GM19468 (cell line): Measurements from ENCODE around the gene CD248.
"Not testable (repeated sequence)": the region's sequence is repeated elsewhere in the genome, so short reads cannot be mapped to it uniquely, and the experiment has no call there.

Experiments used
- ATAC-seq: cut with Tn5 transposase; IDR thresholded peaks from one replicate; pipeline ENCODE4 v1.9.1; 2021; ENCODE audit warnings: mild to moderate bottlenecking, moderate library complexity, moderate number of reproducible peaks; ENCODE audit not compliant: unreplicated experiment; ENCODE audit errors: extremely low read depth

Gene CD248

DNA sequence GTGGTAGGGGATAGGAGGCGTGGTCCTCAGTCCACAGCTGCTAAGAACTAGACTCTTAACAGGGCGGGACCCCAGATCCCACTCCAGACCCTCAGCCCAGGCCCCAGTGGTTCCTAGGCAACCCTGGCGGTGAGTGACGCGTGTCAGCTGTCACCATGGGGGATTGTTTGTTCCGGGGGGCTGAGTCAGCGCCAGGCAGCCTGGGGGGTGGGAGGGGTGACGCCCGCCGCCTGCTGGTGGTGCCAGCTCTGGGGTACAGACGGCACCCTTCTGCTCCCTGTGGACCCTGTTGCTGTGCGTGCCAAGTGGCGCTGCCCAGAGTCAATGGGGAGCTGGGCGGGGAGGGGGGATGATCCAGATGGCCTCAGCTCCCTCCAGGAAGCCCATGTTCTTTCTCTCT is 36.4 kb downstream of the CD248 start:
- ATAC-seq: no peak

DNA sequence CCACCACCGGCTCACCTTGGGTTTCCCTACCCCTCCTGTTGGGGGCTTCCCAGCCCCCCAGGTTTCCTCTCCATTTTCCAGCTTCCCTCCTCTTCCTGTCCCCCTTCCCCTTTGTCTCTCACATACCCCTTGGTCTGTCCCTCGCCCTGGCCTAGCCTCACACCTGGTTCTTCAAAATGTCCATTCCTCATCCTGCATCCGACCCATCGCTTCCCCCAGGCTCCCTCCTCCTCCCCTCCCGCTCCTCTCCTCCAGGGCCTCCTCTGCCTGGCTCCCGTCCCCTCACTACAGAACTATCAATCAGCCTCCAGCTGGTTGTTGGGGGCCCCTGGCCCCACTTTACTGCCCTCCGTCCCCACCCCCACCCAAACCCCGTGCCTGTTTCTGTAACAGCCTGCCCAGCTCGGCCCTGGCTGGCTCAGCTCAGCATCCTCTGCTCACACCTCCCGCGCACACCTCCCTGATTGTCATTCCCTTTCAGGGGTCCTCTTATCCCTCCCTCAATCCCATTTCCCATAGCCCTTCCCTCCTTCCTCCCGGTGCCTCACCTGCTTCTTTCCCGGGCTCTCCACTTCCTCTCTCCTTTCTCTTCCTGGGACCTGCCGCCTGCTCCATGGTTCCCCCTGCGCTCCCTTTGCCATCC is 37.6 kb downstream of the CD248 start:
- ATAC-seq: no peak

DNA sequence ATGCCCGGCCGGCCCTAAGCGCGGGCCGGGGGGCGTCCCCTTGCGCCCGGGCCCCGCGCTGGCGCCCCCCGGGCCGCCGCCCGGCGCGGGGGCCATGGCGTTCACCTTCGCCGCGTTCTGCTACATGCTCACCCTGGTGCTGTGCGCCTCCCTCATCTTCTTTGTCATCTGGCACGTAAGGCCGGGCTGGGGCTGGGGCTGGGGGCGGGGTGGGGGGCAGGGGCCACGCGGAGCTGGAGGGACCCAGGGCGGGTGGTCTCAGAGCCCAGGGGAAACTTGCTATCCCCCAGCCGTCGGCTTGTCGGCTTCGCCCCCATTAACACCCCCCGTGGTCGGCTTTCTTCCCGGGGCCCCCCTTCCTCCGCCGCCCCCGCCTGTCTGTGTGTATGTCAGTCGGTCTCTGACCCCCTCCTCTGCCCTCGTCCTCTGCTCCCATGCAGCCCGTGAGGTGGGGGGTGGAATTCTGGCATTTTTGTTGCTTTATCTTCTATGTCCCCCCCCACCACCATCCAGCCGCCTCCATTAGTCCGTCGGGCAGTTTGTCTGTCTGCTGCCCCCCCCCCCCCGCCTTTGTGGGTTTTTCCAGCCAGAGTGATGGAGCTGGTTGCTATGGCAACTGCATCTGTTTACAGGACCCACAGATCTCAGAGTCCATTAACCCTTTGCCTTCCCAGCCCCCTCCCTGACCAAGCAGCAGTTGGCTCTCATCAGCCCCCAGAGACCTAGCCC is 38.3 kb downstream of the CD248 start:
- ATAC-seq: no peak

DNA sequence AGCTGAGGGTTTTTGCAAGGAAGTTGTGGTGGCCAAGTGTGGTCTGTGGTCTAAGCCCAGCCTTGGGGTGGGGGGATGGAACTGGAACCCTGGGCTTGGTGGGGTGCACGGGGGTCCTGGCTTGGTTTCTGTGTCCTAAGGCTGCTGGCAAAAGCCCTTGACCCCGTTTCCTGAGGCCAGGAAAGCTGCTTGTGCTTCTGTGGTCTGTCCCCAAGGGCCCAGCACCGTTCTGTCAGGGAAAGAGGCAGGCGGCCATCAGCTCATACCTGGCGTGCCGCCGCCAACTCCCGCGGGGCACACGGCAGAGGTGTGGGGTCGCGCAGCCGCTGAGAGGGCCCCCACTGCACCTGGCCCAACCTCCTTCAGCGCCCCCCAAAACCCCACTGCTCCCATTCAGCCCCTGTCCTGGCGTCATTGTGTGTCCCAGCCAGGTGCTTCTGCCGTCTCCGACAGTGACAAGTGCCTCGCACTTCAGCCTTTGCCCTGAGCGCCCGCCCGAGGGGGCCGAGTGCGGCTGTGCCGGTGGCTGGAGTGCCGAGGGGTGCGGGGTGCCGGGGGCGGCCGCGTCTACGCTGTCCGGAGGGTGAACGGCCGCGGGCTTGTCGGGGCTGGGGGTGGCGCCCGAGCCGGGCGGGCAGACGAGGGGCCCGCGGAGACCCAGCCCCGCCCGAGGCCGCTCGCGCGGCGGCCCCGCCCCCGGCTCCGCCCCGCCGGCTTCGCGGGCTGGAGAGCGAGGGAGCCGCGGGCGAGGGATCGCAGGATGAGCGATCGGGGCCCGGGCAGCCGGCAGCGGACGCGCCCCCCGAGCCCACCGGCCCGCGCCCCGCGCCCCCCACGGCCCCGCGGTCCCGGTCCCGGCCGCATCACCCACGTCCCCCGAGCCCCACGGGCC is 39.1 kb downstream of the CD248 start, which contains the start of gene CNIH2:
CNIH2 (plus strand) TSS at position 705 of the 892 bp plus-strand sequence. CDS start 282 bp downstream, outside the sequence.
- no peak for ATAC-seq

DNA sequence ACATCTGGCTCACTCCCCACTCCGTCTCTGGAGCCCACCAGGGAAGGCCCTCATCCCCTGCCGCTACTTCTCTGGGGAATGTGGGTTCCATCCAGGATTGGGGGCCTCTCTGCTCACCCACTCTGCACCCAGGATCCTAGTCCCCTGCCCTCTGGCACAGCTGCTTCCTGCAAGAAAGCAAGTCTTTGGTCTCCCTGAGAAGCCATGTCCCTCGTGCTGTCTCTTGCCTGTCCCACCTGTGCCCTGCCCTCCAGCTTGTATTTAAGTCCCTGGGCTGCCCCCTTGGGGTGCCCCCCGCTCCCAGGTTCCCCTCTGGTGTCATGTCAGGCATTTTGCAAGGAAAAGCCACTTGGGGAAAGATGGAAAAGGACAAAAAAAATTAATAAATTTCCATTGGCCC is 39.8 kb downstream of the CD248 start:
- ATAC-seq: not testable (repeated sequence)

DNA sequence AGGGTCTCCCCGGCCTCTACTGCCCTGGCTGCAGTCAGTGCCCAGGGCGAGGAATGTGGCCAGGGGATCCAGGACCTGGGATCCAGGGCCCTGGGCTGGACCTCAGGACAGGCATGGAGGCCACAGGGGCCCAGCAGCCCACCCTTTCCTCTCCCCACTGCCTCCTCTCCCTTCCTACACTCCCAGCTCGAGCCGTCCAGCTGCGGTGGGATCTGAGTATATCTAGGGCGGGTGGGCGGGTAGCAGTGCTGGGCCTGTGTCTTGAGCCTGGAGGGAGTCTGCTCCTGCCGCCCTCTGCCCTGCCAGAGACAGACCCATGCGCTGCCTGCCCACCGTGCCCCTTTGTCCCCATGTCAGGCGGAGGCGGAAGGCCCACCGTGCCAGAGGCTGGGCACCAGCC is 40.2 kb downstream of the CD248 start:
- ATAC-seq: not testable (repeated sequence)

DNA sequence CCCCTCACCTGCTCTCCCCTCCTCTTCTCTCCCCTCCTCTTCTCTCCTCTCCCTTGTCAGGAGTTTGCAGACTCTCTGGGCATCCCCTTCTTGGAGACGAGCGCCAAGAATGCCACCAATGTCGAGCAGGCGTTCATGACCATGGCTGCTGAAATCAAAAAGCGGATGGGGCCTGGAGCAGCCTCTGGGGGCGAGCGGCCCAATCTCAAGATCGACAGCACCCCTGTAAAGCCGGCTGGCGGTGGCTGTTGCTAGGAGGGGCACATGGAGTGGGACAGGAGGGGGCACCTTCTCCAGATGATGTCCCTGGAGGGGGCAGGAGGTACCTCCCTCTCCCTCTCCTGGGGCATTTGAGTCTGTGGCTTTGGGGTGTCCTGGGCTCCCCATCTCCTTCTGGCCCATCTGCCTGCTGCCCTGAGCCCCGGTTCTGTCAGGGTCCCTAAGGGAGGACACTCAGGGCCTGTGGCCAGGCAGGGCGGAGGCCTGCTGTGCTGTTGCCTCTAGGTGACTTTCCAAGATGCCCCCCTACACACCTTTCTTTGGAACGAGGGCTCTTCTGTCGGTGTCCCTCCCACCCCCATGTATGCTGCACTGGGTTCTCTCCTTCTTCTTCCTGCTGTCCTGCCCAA is 40.7 kb downstream of the CD248 start:
- no peak for ATAC-seq

DNA sequence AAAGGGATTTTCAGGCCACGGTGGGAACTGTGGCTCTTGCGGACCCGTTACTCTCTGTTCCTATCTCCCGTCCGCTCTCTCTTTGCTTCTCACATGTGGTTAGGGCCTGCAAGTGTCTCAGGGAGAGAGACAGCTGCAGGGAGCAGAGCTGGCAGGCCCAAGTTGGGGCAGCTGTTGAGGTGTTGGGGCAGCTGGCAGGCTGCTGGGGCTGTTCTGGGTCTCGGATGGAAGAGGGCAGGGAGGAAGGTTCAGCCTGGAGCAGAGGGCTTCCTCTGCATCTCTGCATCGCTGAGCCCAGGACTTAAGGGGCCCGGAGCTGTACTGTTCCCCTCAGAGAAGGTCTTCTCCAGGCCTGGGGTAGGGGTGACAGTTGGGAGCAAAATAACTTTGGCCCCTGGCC is 41.4 kb downstream of the CD248 start:
- no peak for ATAC-seq

DNA sequence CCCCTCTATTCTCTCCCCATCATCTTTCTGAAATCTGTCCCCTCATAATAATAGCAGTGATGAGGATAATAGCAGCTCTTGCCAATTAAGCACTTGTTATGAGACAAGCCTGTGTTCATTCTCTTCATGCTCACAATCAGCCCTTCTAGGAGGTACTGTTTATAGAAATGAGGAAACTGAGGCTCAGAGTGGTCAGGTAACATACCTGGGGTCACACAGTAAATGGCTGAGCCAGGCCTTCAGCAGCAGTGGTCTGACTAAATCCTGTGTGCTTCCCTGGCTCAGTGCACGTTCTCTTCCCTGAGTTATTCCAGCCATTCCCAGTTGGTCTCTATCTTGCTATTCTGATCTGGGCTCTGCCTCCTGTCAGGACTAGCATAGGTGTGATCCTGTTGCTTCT is 42.6 kb downstream of the CD248 start:
- no peak for ATAC-seq

DNA sequence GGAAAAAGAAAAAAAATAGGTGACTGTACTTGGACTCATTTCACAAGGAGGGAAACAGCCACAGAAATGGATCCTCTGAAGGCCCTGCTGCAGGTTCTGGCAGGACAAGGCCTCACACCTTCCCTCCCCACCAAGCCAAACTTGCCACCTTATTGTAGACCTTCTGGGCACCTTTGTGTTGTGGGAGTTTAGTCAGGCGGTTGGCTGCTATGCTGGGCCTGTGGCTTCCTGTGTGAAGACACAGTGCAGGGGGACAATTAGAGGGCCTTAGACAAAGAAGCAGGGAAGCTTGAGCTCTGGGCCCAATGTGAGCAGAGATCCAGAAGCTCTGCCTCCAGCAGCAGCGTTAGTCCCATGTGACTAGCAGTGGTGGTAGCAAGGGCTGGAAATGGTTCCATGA is 44.2 kb downstream of the CD248 start:
- no peak for ATAC-seq

DNA sequence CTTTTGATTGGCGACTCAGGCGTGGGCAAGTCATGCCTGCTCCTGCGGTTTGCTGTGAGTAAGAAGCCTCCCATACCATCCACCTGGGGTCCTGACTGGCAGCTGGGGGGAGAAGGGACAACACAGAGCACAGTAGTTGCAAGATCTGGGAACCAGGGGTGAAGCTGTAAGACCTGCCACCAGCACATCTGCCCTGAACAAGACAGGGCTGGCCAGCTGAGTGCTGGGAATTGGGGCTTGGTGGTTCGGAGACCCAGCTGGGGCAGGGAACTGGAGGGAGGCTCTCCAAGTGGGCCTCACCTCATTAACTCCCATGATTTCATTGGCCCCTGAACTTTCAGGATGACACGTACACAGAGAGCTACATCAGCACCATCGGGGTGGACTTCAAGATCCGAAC is 45.0 kb downstream of the CD248 start:
- no peak for ATAC-seq

DNA sequence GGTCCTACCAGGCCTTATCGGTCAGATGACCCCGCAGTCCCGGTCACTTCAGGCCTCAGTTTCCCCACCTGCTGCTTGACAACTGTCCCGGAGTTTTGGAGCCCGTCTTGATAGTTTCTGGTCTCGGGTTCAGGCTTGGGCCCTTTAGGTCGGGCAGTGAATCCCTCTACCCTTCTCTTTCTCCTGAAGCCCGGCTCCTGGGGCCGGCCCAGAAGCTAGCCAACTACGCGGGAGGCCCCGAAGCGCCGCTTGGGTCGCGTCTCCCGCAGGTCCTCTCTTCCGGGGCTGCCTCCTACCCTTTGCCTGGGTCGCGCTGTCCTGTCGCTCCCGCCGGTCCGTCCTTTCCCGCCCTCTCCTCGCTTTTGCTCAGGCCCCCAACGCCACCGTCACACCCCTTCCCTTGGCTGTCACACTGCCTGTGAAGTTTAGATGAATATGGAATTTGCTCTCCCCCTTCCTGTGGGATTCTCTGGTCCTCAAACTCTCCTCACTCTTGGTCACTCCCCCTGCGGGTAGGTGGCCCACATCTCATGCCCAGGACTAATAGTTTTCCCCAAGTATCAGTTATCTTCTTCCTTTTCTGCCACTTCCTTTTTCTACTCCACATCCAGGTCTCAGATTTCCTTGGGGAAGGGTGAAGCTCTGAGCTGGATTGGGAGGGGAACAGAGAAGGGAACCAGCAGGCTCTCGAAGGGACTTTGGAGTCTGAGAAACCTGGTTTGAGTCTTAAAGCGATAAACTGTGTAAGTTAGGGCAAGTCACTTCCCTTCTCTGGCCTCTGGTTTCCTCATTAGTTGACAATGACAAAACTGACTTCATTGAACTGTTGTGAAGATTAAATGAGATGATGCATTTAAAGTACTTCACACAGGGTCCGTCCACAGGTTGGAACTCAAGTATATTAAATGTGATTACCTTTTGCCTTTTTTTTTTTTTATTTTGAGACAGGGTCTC is 47.6 kb downstream of the CD248 start:
- no peak for ATAC-seq

DNA sequence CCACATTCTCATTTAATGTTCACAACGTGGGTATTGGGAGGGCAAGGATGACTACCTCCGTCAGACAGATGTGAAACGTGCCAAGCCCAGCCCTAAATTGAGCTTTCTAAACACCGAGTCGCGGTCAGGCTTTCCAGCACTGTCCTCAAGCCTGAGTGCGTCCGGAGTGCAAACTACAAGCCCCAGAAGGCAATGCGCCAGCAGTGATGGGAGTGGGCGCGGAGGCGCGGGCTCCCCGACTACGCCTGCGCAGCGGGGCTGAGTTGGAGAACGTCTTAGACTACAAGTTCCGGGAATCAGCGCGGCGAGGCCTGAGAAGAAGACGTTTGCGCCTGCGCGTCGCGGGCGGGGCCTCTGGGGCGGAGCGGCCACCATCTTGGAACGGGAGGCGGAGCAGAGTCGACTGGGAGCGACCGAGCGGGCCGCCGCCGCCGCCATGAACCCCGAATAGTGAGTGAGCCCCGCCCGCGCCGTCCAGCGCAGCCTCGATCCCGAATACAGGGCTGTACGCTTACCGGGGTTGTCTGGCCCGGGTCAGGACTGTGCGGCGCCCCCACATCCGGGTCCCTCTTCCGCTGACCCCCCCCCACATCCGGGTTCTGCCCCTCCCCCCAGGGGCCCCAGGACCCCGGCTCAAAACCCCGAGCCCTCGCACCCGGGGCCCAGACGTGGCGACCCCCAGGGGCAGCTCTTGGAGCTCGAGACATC is 48.4 kb downstream of the CD248 start, which contains the start of gene RAB1B:
RAB1B (plus strand) TSS at position 396 of the 708 bp plus-strand sequence; CDS start at position 437, 41 bp downstream.
- peak; percentile 84 for ATAC-seq

DNA sequence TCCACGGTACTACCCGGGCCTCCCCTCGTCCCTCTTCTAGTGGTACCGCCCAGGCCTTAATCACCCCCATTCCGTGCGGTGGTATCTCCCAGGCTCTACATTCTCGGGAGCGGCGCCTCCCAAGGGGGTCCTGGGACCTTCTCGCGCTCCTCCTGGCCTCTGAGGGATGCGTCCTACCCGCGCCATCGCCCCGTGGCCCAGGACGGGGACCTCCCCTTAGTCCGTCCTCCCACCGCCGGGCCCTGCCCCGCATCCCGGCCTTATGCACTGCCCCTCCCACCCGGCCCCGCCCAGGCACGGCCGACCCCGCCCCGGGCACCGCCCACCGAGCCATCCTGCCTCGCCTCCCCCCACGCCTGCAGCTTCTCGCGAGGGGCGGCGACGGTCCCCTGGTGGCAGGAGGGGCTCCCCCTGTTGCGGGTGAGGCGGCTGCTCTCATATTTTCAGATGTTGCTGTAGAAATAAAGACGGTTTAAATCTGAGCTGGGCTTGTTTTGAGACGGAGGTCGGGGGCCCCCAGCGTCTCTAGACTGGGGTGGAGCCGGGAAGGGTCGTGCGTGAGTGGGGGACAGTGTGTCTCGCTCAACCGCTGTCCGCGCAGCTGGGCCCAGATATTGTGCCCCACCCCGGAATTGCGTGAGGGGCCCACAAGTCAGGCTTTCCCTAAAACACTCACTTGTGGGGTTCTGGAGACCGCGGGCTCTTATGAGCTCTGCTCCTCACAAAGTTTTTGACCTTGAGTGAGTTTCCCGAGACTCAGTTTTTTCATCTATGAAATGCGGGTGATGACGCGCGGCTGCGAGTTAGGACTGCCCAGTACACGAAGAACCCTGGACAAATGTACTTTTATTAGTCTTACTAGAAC is 49.2 kb downstream of the CD248 start:
- ATAC-seq: peak; percentile 10

DNA sequence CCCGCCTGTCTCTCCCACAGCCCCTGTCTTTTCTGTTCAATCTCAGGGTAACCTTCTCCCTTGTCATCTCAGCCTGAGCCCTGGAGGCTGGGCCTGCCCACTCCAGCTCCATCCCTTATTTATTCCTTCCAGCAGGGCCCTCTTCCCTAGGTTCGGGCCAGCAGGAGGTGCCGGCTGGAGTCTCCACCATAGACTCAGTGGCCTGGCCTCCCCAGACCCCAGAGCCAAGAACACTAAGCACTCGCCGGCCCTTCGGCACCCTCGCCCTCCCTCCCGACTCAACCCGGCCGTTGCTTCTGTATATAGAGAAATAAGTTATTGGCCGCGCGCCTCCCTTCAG is 49.8 kb downstream of the CD248 start:
- no peak for ATAC-seq

DNA sequence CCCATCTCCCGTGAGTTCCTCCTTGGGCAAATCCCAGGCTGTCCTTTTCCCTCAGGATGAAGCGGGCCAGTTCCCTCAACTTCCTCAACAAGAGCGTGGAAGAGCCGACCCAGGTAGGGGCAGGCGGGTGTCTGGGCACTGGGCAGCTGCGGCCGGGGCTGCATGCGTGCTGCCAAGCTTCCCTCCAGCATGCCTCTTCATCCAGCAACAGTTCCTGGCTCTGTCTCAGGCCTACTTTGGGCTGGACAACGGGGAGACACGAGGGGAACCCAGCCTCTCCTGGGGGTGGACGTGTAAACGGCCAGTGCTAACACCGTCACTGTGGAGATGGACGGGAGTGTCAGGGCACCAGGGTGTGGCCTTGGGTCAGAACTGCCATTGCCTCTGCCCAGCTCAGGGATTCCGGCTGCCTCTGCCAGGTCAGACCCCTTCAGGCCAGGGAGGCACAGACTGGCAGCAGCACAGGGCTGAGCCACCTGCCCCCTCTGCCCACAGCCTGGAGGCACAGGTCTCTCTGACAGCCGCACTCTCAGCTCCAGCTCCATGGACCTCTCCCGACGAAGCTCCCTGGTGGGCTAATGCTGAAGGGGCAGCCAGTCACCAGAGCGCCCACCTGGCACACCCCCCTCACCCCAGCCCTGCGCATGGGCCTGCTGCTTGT is 50.3 kb downstream of the CD248 start:
- no peak for ATAC-seq
